K562 (cell line): ENCODE data around the gene CLN5. TPM values are rescaled to one million over a fixed set of nuclear protein-coding genes. Genes with fewer than 3 reads are reported as not detected.
A peak's percentile ranks its signal among the peaks of the same experiment; 100 is the strongest.

Experiments
- ADNP ChIP-seq: fragments of 200-800 bp; sonication (Bioruptor generic); IDR thresholded peaks from 2 replicates; pipeline ENCODE4 v1.6.1; 2016; ENCODE audit warnings: missing genetic modification characterization, missing compliant biosample characterization
- CBFA2T3 ChIP-seq: fragments of 450-650 bp; IDR thresholded peaks from 2 replicates; pipeline ENCODE4 v1.6.1; 2017
- CCNT2 ChIP-seq: IDR thresholded peaks from 2 replicates; pipeline ENCODE4 v1.6.1; 2011; ENCODE audit warnings: borderline replicate concordance, low read depth, mild to moderate bottlenecking, moderate library complexity, mixed read lengths, low read length; ENCODE audit not compliant: insufficient read length; ENCODE audit errors: extremely low read depth
- CHD2 ChIP-seq: IDR thresholded peaks from 2 replicates; pipeline ENCODE4 v1.6.1; 2011; ENCODE audit warnings: low read depth, low read length
- EGR1 ChIP-seq: fragments of 450-650 bp; conservative IDR thresholded peaks from 2 replicates; pipeline ENCODE4 v1.6.1; 2017; ENCODE audit warnings: mild to moderate bottlenecking
- FOXA1 ChIP-seq: fragments of 450-650 bp; IDR thresholded peaks from 2 replicates; pipeline ENCODE4 v1.6.1; 2016; ENCODE audit warnings: mild to moderate bottlenecking, borderline replicate concordance
- FOXA3 ChIP-seq, 2 experiments: fragments of 450-650 bp in 1 of 2; sonication (generic) in 1 of 2; formaldehyde crosslinking; IDR thresholded peaks in 1 of 2; conservative IDR thresholded peaks in 1 of 2; 2 replicates each; pipeline versions ENCODE4 v1.4.0 to v1.8.0; 2020 to 2022; ENCODE audit warnings: mild to moderate bottlenecking in 2 of 2, missing genetic modification reagents in 1 of 2
- HLTF ChIP-seq: fragments of 450-650 bp; IDR thresholded peaks from 2 replicates; pipeline ENCODE4 v1.6.1; 2016
- RAD51 ChIP-seq: fragments of 450-650 bp; IDR thresholded peaks from 2 replicates; pipeline ENCODE4 v1.7.1; 2016; ENCODE audit warnings: low read depth, mild to moderate bottlenecking, borderline replicate concordance
- RBBP5 ChIP-seq: fragments of 200-600 bp; sonication (generic); IDR thresholded peaks from 2 replicates; pipeline ENCODE4 v1.6.1; 2012; ENCODE audit warnings: borderline replicate concordance, mild to moderate bottlenecking, low read length, control low read depth, inconsistent platforms; ENCODE audit not compliant: insufficient read depth, poor library complexity, severe bottlenecking
- ZC3H8 ChIP-seq: fragments of 450-650 bp; IDR thresholded peaks from 2 replicates; pipeline ENCODE4 v1.6.1; 2017
- ZFX ChIP-seq: sonication (generic); formaldehyde crosslinking; IDR thresholded peaks from 2 replicates; pipeline ENCODE4 v1.8.0; 2022; ENCODE audit warnings: mild to moderate bottlenecking, missing genetic modification reagents, moderate library complexity
- ZNF143 ChIP-seq: sonication (generic); formaldehyde crosslinking; IDR thresholded peaks from 2 replicates; pipeline ENCODE4 v1.9.0; 2022; ENCODE audit warnings: mild to moderate bottlenecking, missing genetic modification reagents
- ZNF347 ChIP-seq: fragments of 450-650 bp; formaldehyde crosslinking; IDR thresholded peaks from 2 replicates; pipeline ENCODE4 v1.4.0; 2020; ENCODE audit warnings: low read depth, mild to moderate bottlenecking, moderate library complexity
- polyA plus RNA-seq, 8 experiments: library from polyadenylated mRNA; depleted of rRNA in 4 of 8; stranded (reverse) in 5 of 8; unstranded in 3 of 8; fragments of >200 nt; fragmentation: Nextera tagmentation in 2 of 8; fragmentation: Illumina TruSeq in 1 of 8; extraction: Ambion mirVana in 2 of 8; extraction: Trizol in 1 of 8; gene quantifications; 2 replicates each; pipeline versions ENCODE4 v1.2.1 to v1.2.3, GENCODE V29; 2011 to 2014; ENCODE audit warnings: inconsistent platforms in 1 of 8, missing spikeins in 1 of 8
- total RNA-seq, 7 experiments: library from RNA; depleted of rRNA in 6 of 7; stranded (reverse); fragments of >200 nt in 6 of 7; fragmentation: Illumina TruSeq in 2 of 7; extraction: Trizol in 2 of 7; gene quantifications; 2 replicates each; pipeline versions ENCODE4 v1.2.1 to v1.2.3, GENCODE V29; 2011 to 2021; ENCODE audit warnings: low replicate concordance in 1 of 7
- TF ChIP-seq, protein P1 (sequence below): fragments of 450-650 bp; formaldehyde crosslinking; IDR thresholded peaks from 2 replicates; pipeline ENCODE4 v1.4.0; 2020; ENCODE audit warnings: mild to moderate bottlenecking
- TF ChIP-seq, protein P2 (sequence below): fragments of 250-450 bp; sonication (Bioruptor Pico); IDR thresholded peaks from 2 replicates; pipeline ENCODE4 v1.5.0; 2020; ENCODE audit warnings: mild to moderate bottlenecking, borderline replicate concordance
- TF ChIP-seq, protein P3 (sequence below): fragments of 250-450 bp; sonication (Bioruptor Pico); IDR thresholded peaks from 2 replicates; pipeline ENCODE4 v1.4.0; 2020
- TF ChIP-seq, protein P4 (sequence below): IDR thresholded peaks from 2 replicates; pipeline ENCODE4 v1.6.1; 2011; ENCODE audit not compliant: insufficient read length; ENCODE audit errors: extremely low read depth

CLN5 gene
- total and polyA plus RNA-seq, 9 of the 15 experiments (the other 6 are each of a cell fraction or from before 2014, with no cell fraction given): 4.6 to 11.5 (median 7.2) TPM

DNA sequence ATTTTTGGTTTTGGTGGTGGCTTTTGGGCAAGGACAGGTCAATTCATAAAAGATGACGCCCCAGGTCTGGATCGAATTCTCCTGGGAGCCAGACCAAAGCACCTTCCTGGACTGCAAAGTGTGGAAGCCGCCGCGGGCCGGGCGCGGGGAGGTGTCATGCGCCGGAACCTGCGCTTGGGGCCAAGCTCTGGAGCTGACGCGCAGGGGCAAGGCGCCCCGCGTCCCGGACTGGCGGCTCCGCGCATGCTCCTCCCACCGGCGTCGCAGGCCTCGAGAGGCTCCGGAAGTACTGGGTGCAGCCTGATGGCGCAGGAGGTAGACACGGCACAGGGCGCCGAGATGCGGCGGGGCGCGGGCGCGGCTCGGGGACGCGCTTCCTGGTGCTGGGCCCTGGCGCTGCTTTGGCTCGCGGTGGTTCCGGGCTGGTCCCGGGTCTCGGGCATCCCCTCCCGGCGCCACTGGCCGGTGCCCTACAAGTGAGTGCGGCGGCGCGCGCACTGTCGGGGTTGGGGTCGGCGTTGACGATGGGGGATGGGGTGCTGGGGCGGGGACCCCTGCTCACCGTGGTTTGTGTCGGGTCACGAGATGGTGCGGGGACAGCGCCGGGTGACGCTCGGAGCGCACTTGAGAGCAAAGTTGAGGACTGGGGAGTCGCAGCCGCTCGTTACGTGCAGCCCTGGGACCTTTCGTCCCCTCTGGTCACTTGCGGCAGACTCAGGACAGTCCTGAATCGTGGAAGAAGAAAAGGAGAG is at the start of gene CLN5 (continued):
- TF ChIP-seq, protein P1, sequence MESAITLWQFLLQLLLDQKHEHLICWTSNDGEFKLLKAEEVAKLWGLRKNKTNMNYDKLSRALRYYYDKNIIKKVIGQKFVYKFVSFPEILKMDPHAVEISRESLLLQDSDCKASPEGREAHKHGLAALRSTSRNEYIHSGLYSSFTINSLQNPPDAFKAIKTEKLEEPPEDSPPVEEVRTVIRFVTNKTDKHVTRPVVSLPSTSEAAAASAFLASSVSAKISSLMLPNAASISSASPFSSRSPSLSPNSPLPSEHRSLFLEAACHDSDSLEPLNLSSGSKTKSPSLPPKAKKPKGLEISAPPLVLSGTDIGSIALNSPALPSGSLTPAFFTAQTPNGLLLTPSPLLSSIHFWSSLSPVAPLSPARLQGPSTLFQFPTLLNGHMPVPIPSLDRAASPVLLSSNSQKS (CRISPR knock-in tag): no peak
- TF ChIP-seq FOXA1: no peak
- TF ChIP-seq, protein P2, sequence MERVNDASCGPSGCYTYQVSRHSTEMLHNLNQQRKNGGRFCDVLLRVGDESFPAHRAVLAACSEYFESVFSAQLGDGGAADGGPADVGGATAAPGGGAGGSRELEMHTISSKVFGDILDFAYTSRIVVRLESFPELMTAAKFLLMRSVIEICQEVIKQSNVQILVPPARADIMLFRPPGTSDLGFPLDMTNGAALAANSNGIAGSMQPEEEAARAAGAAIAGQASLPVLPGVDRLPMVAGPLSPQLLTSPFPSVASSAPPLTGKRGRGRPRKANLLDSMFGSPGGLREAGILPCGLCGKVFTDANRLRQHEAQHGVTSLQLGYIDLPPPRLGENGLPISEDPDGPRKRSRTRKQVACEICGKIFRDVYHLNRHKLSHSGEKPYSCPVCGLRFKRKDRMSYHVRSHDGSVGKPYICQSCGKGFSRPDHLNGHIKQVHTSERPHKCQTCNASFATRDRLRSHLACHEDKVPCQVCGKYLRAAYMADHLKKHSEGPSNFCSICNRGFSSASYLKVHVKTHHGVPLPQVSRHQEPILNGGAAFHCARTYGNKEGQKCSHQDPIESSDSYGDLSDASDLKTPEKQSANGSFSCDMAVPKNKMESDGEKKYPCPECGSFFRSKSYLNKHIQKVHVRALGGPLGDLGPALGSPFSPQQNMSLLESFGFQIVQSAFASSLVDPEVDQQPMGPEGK (CRISPR knock-in tag): no peak
- TF ChIP-seq ZNF347 (CRISPR knock-in tag): no peak
- TF ChIP-seq, protein P3, sequence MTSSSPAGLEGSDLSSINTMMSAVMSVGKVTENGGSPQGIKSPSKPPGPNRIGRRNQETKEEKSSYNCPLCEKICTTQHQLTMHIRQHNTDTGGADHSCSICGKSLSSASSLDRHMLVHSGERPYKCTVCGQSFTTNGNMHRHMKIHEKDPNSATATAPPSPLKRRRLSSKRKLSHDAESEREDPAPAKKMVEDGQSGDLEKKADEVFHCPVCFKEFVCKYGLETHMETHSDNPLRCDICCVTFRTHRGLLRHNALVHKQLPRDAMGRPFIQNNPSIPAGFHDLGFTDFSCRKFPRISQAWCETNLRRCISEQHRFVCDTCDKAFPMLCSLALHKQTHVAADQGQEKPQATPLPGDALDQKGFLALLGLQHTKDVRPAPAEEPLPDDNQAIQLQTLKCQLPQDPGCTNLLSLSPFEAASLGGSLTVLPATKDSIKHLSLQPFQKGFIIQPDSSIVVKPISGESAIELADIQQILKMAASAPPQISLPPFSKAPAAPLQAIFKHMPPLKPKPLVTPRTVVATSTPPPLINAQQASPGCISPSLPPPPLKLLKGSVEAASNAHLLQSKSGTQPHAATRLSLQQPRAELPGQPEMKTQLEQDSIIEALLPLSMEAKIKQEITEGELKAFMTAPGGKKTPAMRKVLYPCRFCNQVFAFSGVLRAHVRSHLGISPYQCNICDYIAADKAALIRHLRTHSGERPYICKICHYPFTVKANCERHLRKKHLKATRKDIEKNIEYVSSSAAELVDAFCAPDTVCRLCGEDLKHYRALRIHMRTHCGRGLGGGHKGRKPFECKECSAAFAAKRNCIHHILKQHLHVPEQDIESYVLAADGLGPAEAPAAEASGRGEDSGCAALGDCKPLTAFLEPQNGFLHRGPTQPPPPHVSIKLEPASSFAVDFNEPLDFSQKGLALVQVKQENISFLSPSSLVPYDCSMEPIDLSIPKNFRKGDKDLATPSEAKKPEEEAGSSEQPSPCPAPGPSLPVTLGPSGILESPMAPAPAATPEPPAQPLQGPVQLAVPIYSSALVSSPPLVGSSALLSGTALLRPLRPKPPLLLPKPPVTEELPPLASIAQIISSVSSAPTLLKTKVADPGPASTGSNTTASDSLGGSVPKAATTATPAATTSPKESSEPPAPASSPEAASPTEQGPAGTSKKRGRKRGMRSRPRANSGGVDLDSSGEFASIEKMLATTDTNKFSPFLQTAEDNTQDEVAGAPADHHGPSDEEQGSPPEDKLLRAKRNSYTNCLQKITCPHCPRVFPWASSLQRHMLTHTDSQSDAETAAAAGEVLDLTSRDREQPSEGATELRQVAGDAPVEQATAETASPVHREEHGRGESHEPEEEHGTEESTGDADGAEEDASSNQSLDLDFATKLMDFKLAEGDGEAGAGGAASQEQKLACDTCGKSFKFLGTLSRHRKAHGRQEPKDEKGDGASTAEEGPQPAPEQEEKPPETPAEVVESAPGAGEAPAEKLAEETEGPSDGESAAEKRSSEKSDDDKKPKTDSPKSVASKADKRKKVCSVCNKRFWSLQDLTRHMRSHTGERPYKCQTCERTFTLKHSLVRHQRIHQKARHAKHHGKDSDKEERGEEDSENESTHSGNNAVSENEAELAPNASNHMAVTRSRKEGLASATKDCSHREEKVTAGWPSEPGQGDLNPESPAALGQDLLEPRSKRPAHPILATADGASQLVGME: no peak
- TF ChIP-seq CCNT2: peak; percentile 69
- TF ChIP-seq ADNP (tag): no peak
- TF ChIP-seq, protein P4, sequence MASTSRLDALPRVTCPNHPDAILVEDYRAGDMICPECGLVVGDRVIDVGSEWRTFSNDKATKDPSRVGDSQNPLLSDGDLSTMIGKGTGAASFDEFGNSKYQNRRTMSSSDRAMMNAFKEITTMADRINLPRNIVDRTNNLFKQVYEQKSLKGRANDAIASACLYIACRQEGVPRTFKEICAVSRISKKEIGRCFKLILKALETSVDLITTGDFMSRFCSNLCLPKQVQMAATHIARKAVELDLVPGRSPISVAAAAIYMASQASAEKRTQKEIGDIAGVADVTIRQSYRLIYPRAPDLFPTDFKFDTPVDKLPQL: no peak
- TF ChIP-seq CBFA2T3: no peak
- no peak for TF ChIP-seq CHD2
- TF ChIP-seq ZFX (CRISPR knock-in tag): peak; percentile 85
- TF ChIP-seq HLTF: no peak
- TF ChIP-seq ZC3H8: no peak
- TF ChIP-seq ZNF143 (CRISPR knock-in tag): no peak
- no peak for TF ChIP-seq RAD51
- TF ChIP-seq FOXA3 (CRISPR knock-in tag; conservative IDR thresholded peaks at IDR 0.05 in 1 of 2, IDR thresholded peaks at IDR 0.05 in 1 of 2): no peak
- peak; percentile 46 for TF ChIP-seq RBBP5
- TF ChIP-seq EGR1: no peak
